WERI-Rb-1 (cell line): ENCODE data around the gene LLPH.

Experiments
- DNase-seq: peaks from one replicate; pipeline ENCODE4 v3.0.0-alpha.2; 2020
- H3K27ac ChIP-seq: fragments of 250-450 bp; sonication (Bioruptor Pico); 2 replicates; pipeline ENCODE4 v1.5.1; 2020; ENCODE audit warnings: mild to moderate bottlenecking, moderate library complexity
- H3K27me3 ChIP-seq: fragments of 250-450 bp; sonication (Bioruptor Pico); 2 replicates; pipeline ENCODE4 v1.5.1; 2021; ENCODE audit warnings: mild to moderate bottlenecking, low read depth, moderate library complexity; ENCODE audit not compliant: insufficient read depth, severe bottlenecking
- H3K36me3 ChIP-seq: fragments of 250-450 bp; sonication (Bioruptor Pico); 2 replicates; pipeline ENCODE4 v1.5.1; 2020; ENCODE audit warnings: mild to moderate bottlenecking, moderate library complexity
- H3K4me3 ChIP-seq: 2 replicates; pipeline ENCODE4 v1.5.1; 2011; ENCODE audit warnings: low read depth, mild to moderate bottlenecking, control low read depth, low read length
- H3K9me3 ChIP-seq: fragments of 250-450 bp; sonication (Bioruptor Pico); 2 replicates; pipeline ENCODE4 v1.5.1; 2021; ENCODE audit warnings: mild to moderate bottlenecking, moderate library complexity; ENCODE audit not compliant: severe bottlenecking
- TF ChIP-seq, protein P1 (sequence below): IDR thresholded peaks from 2 replicates; pipeline ENCODE4 v1.5.1; 2011; ENCODE audit warnings: low read depth, mild to moderate bottlenecking, control low read depth, inconsistent platforms, low read length

The LLPH gene

GRCh38 chr12:66140731-66141130, 10.2 kb upstream of the LLPH start:
- no peak overlapping the region for H3K27ac ChIP-seq
- DNase-seq = no peak
- peaks cover 18% of the 10 kb centered on the region for H3K36me3 ChIP-seq
- peaks cover 5% of the 10 kb centered on the region for H3K9me3 ChIP-seq
- no peak overlapping the region for H3K4me3 ChIP-seq
- TF ChIP-seq, protein P1, sequence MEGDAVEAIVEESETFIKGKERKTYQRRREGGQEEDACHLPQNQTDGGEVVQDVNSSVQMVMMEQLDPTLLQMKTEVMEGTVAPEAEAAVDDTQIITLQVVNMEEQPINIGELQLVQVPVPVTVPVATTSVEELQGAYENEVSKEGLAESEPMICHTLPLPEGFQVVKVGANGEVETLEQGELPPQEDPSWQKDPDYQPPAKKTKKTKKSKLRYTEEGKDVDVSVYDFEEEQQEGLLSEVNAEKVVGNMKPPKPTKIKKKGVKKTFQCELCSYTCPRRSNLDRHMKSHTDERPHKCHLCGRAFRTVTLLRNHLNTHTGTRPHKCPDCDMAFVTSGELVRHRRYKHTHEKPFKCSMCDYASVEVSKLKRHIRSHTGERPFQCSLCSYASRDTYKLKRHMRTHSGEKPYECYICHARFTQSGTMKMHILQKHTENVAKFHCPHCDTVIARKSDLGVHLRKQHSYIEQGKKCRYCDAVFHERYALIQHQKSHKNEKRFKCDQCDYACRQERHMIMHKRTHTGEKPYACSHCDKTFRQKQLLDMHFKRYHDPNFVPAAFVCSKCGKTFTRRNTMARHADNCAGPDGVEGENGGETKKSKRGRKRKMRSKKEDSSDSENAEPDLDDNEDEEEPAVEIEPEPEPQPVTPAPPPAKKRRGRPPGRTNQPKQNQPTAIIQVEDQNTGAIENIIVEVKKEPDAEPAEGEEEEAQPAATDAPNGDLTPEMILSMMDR = no peak
- H3K27me3 ChIP-seq = no peaks in the 10 kb centered on the region

- DNase-seq = no peak
- Histone ChIP-seq H3K27ac (no peak overlapping the region), H3K27me3 (no peaks in the 10 kb centered on the region), H3K9me3 (peaks cover 5% of the 10 kb centered on the region), H3K4me3 (no peak overlapping the region), H3K36me3 (peaks cover 18% of the 10 kb centered on the region)
- TF ChIP-seq, protein P1 = no peak
These were observed 8.8 kb upstream of the LLPH start for GRCh38 chr12:66139328-66139727.

DNA sequence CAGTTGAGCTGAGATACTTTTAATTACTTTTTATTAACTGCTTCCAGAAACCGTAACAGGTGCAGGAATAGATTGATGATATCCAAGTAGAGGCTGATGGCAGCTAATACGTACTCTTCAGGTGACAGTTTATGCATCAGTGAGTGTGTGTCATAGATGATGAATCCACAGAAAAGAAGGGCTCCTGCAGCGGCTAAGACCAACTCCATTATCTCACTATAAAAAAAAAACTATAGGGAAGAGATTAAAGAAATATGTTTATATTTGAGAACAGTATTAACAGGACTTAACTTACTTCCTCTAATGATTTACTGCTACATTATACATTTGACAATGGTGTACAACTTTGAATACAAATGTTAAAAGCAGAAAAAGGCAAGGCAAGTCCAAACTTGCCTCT, 7.4 kb upstream of the LLPH start:
- Histone ChIP-seq H3K36me3 (peaks cover 21% of the 10 kb centered on the region), H3K4me3 (no peak overlapping the region), H3K9me3 (peaks cover 5% of the 10 kb centered on the region), H3K27me3 (no peaks in the 10 kb centered on the region), H3K27ac (no peak overlapping the region)
- DNase-seq = no peak
- TF ChIP-seq, protein P1 = no peak

DNA sequence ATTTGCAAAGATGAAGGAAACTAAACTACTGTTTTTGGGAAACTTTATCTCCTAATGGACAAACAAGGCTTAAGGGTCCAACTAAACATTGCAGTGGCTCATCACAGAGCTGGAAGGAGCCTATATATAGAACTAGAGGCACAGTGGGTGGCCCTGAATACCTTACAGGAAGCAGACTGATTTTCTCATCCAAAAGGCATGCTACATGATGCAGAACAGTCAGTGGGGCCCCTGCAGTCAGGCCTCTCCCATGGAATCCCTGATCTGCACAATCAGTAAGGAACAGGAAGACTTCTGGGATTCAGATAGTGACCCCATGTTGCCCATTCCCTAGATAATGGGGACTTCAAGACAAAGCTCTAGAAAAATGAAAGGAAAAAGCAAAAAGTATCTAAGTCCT, 1.9 kb upstream of the LLPH start:
- no peaks in the 10 kb centered on the region for H3K27me3 ChIP-seq
- no peak overlapping the region for H3K4me3 ChIP-seq
- H3K36me3 ChIP-seq = peaks cover 27% of the 10 kb centered on the region
- no peak for DNase-seq
- no peak overlapping the region for H3K27ac ChIP-seq
- TF ChIP-seq, protein P1 = no peak
- H3K9me3 ChIP-seq = no peaks in the 10 kb centered on the region

- no peaks in the 10 kb centered on the region for H3K27me3 ChIP-seq
- peaks cover 24% of the 10 kb centered on the region for H3K36me3 ChIP-seq
- peak overlapping the region; percentile 95 for H3K4me3 ChIP-seq
- DNase-seq = no peak
- H3K9me3 ChIP-seq = no peaks in the 10 kb centered on the region
- TF ChIP-seq, protein P1 = no peak
- H3K27ac ChIP-seq = peak overlapping the region; percentile 82
These were observed 628 bp upstream of the LLPH start for GRCh38 chr12:66131067-66131688.

DNA sequence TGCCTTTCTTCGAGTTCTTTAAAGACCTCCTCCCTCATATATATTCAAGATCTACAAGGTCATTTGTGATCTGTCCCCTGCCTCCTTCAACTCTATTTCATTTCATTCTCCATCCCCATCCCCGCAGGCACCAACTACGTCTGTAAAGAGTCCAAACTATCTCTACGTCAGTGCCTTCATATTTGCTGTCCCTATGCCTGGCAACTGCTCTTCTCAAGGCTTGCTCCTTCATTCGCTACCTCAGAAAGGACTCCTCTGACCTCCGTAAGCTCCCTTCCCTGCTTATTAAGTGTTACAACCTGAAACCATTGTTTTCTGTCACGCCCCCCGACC, 650 bp downstream of the LLPH start:
- no peaks in the 10 kb centered on the region for H3K9me3 ChIP-seq
- H3K27ac ChIP-seq = no peak overlapping the region
- TF ChIP-seq, protein P1 = no peak
- H3K4me3 ChIP-seq = peak overlapping the region; percentile 95
- peaks cover 27% of the 10 kb centered on the region for H3K36me3 ChIP-seq
- H3K27me3 ChIP-seq = no peaks in the 10 kb centered on the region
- DNase-seq = no peak
